A549 (cell line): ENCODE results near the gene TTLL11. TPM values are rescaled to one million over a fixed set of nuclear protein-coding genes. Genes with fewer than 3 reads are reported as not detected.

Experiments used
- ATAC-seq, 2 experiments: fragments of 200-7000 bp in 1 of 2; fragments of >200 bp in 1 of 2; cut with Nextera tagmentation in 1 of 2; cut with Tn5 transposase in 1 of 2; 3 replicates each; pipeline versions ENCODE4 v1.8.0 to v1.9.1; 2018 to 2020; ENCODE audit warnings: mild to moderate bottlenecking in 1 of 2, moderate library complexity in 1 of 2
- CTCF ChIA-PET: fragments of 300-600 bp; sonication (Branson Sonifier 250); formaldehyde crosslinking; extraction: SDS; loops from one replicate; lab custom pipeline; 2021; ENCODE audit warnings: antibody characterized with exemption, inconsistent platforms; lab: Yijun Ruan, JAX
- POLR2A ChIA-PET: fragments of 350-600 bp; formaldehyde crosslinking; extraction: SDS; loops from one replicate; lab custom pipeline; 2021; ENCODE audit warnings: antibody characterized with exemption, inconsistent platforms; lab: Yijun Ruan, JAX
- DNase-seq, 2 experiments: peaks; one replicate each; pipeline versions ENCODE4 v3.0.0 to v3.0.0-alpha.2; 2011 to 2016; ENCODE audit warnings: low read depth in 1 of 2, low spot score in 1 of 2
- FAIRE-seq: peaks from 2 replicates; lab custom pipeline; 2011; peaks lifted over from hg19 to GRCh38; lab: Jason Lieb, UNC
- H3K27ac ChIP-seq, 2 experiments: fragments of >200 bp; sonication (Bioruptor Twin); formaldehyde crosslinking; 3 replicates each; pipeline ENCODE4 v1.5.1; 2016 to 2017
- H3K4me1 ChIP-seq: fragments of >200 bp; sonication (Bioruptor Twin); formaldehyde crosslinking; 3 replicates; pipeline ENCODE4 v1.6.1; 2016
- H3K4me2 ChIP-seq: fragments of >200 bp; sonication (Bioruptor Twin); formaldehyde crosslinking; 3 replicates; pipeline ENCODE4 v1.6.1; 2016
- H3K4me3 ChIP-seq: fragments of >200 bp; sonication (Bioruptor Twin); formaldehyde crosslinking; 3 replicates; pipeline ENCODE4 v1.5.1; 2016
- H3K9me3 ChIP-seq: fragments of >200 bp; sonication (Bioruptor Twin); formaldehyde crosslinking; 3 replicates; pipeline ENCODE4 v1.6.1; 2016
- ATOH8 ChIP-seq: fragments of 250-450 bp; sonication (Bioruptor Pico); IDR thresholded peaks from 2 replicates; pipeline ENCODE4 v1.5.0; 2020; ENCODE audit warnings: low read depth, mild to moderate bottlenecking, moderate library complexity
- CBX2 ChIP-seq: fragments of 200-600 bp; sonication (generic); IDR thresholded peaks from 2 replicates; pipeline ENCODE4 v1.6.1; 2016; ENCODE audit warnings: low read depth, mild to moderate bottlenecking, borderline replicate concordance
- CHD4 ChIP-seq: fragments of 200-600 bp; sonication (generic); IDR thresholded peaks from 2 replicates; pipeline ENCODE4 v1.6.1; 2016; ENCODE audit warnings: antibody characterized with exemption, mild to moderate bottlenecking, borderline replicate concordance
- EHMT2 ChIP-seq: fragments of 200-600 bp; sonication (generic); IDR thresholded peaks from 2 replicates; pipeline ENCODE4 v1.6.1; 2016; ENCODE audit warnings: antibody characterized with exemption, low read depth, mild to moderate bottlenecking, moderate library complexity
- FOSB ChIP-seq: fragments of 250-450 bp; sonication (Bioruptor Pico); IDR thresholded peaks from 2 replicates; pipeline ENCODE4 v1.5.0; 2020; ENCODE audit warnings: mild to moderate bottlenecking, moderate library complexity
- HES2 ChIP-seq: fragments of >200 bp; sonication (Bioruptor Twin); formaldehyde crosslinking; IDR thresholded peaks from 2 replicates; pipeline ENCODE4 v1.6.1; 2016
- HEYL ChIP-seq: fragments of 250-450 bp; sonication (Bioruptor Pico); IDR thresholded peaks from 2 replicates; pipeline ENCODE4 v1.8.0; 2021; ENCODE audit warnings: mild to moderate bottlenecking, moderate library complexity
- HMGXB4 ChIP-seq: fragments of 250-450 bp; sonication (Bioruptor Pico); IDR thresholded peaks from 2 replicates; pipeline ENCODE4 v1.5.0; 2021; ENCODE audit warnings: mild to moderate bottlenecking, moderate library complexity, borderline replicate concordance
- KDM1A ChIP-seq: fragments of 200-600 bp; sonication (generic); IDR thresholded peaks from 2 replicates; pipeline ENCODE4 v1.6.1; 2016; ENCODE audit warnings: low read depth, mild to moderate bottlenecking
- KDM5A ChIP-seq: fragments of 200-600 bp; sonication (generic); IDR thresholded peaks from 2 replicates; pipeline ENCODE4 v1.6.1; 2016; ENCODE audit warnings: antibody characterized with exemption, mild to moderate bottlenecking
- NR3C1 ChIP-seq: fragments of >200 bp; sonication (Bioruptor Twin); formaldehyde crosslinking; IDR thresholded peaks from 3 replicates; pipeline ENCODE4 v1.6.1; 2017
- PBX3 ChIP-seq: IDR thresholded peaks from 2 replicates; pipeline ENCODE4 v1.6.1; 2012
- POLR2A ChIP-seq: IDR thresholded peaks from 2 replicates; pipeline ENCODE4 v1.6.1; 2012; ENCODE audit warnings: mild to moderate bottlenecking, low read length
- RAD21 ChIP-seq, 2 experiments: fragments of >200 bp in 1 of 2; sonication (Bioruptor Twin) in 1 of 2; formaldehyde crosslinking in 1 of 2; IDR thresholded peaks in 1 of 2; conservative IDR thresholded peaks in 1 of 2; 2 replicates in 1 of 2; 3 replicates in 1 of 2; pipeline ENCODE4 v1.6.1; 2012 to 2018; ENCODE audit warnings: inconsistent platforms in 1 of 2
- RARB ChIP-seq: fragments of 250-450 bp; sonication (Bioruptor Pico); IDR thresholded peaks from 2 replicates; pipeline ENCODE4 v1.8.0; 2021; ENCODE audit warnings: mild to moderate bottlenecking, moderate library complexity
- RCOR1 ChIP-seq: fragments of 150-350 bp; IDR thresholded peaks from 2 replicates; pipeline ENCODE4 v1.6.1; 2014; ENCODE audit warnings: antibody characterized with exemption, low read length, low read depth
- REST ChIP-seq: fragments of 200-600 bp; sonication (generic); IDR thresholded peaks from 2 replicates; pipeline ENCODE4 v1.6.1; 2016; ENCODE audit warnings: antibody characterized with exemption, mild to moderate bottlenecking, moderate library complexity
- TFCP2L1 ChIP-seq: fragments of 250-450 bp; sonication (Bioruptor Pico); IDR thresholded peaks from 2 replicates; pipeline ENCODE4 v1.5.0; 2021; ENCODE audit warnings: mild to moderate bottlenecking
- ZNF302 ChIP-seq: fragments of 250-450 bp; sonication (Bioruptor Pico); IDR thresholded peaks from 2 replicates; pipeline ENCODE4 v1.9.0; 2021; ENCODE audit warnings: inconsistent platforms, mild to moderate bottlenecking, moderate library complexity
- WGBS: methylation state at CpG from one replicate; pipeline ENCODE4 v1.1.6; 2017; ENCODE audit errors: missing lambda C conversion rate; 5-methylcytosine and 5-hydroxymethylcytosine counted together
- polyA plus RNA-seq, 4 experiments: library from polyadenylated mRNA; depleted of rRNA in 3 of 4; stranded (reverse); fragments of >200 nt; fragmentation: RNase III in 1 of 4; extraction: RNeasy Plus Mini Kit Qiagen cat#74134 plus additional on column Dnase treatment in 1 of 4; gene quantifications; 2 replicates in 3 of 4; 3 replicates in 1 of 4; pipeline ENCODE4 v1.2.3, GENCODE V29; 2011 to 2017
- TF ChIP-seq, protein P1 (sequence below): fragments of 150-350 bp; IDR thresholded peaks from 2 replicates; pipeline ENCODE4 v1.6.1; 2014; ENCODE audit warnings: low read depth, mild to moderate bottlenecking, low read length

TTLL11 gene
- polyA plus RNA-seq, 2 of the 4 experiments (the other 2 are of a cell fraction) = 1.8 to 2.6 TPM

- no peak for TF ChIP-seq PBX3
- no peak for TF ChIP-seq FOSB (CRISPR knock-in tag)
Measured at GRCh38 chr9:121774715-121775613, 318.1 kb downstream of the TTLL11 start (continued).

DNA sequence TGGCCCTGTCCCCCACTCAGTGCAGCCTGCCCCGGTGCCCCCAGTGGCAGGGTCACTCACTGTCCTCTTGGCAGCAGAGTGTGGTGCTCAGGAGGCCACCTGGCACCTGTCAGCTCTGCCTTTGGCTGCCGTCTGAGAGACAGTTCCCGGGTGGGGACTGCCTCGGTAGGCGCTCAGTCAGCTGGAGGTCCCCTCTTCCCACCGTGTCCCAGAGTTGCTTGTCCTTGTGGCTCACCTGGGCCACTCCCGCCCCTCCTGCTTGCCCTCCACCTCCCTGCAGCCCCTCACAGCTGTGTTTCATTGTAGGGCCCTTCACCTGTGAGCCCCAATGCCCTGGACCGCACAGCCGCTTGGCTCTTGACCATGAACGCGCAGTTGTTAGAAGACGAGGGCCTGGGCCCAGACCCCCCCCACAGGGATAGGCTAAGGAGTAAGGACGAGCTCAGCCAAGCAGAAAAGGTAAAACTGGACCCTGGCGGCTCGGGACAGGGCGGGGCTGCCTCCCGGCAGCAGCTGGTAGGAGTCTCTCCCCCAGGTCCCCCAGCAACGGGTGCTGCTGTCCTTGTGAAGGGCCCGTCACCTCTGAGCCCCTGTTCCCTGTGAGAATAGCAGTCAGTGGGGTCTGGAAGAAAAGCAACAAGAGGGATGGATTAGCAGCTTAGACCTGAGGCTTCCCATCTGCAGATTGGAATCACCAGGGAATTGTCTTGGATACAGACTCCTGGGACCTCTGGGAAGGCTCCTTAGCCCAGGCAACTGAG, 319.0 kb downstream of the TTLL11 start:
- Histone ChIP-seq H3K4me3 (no peak overlapping the region), H3K4me1 (no peaks in the 10 kb centered on the region), H3K9me3 (0 out of 3 replicates have a peak, but pooled peaks cover 2% of the 10 kb centered on the region), H3K27ac (no peak overlapping the region), H3K4me2 (no peak overlapping the region)
- no peak for DNase-seq
- ChIA-PET CTCF (interaction anchor here (1.3 to 1.8 kb wide), 4 partner anchors 9 to 173 kb away, joined by 3 to 5 read pairs (median 4); no protein-coding TSS in a partner anchor), POLR2A (no interaction called here)
- no peak; a peak in 2 of 6 replicates for ATAC-seq
- WGBS = 96% methylated on average over 16 of the region's 19 CpGs
- FAIRE-seq = no peak
- TF ChIP-seq ATOH8 (CRISPR knock-in tag) (no peak), RCOR1 (no peak), NR3C1 (no peak), CHD4 (no peak), KDM1A (no peak), EHMT2 (no peak), RAD21 (conservative IDR thresholded peaks at IDR 0.05 in 1 of 2, IDR thresholded peaks at IDR 0.05 in 1 of 2) (no peak), TFCP2L1 (CRISPR knock-in tag) (no peak), HEYL (CRISPR knock-in tag) (no peak), ZNF302 (no peak), CBX2 (no peak), KDM5A (no peak), HES2 (no peak), HMGXB4 (CRISPR knock-in tag) (no peak), POLR2A (no peak), REST (no peak), RARB (CRISPR knock-in tag) (no peak)
- TF ChIP-seq, protein P1, sequence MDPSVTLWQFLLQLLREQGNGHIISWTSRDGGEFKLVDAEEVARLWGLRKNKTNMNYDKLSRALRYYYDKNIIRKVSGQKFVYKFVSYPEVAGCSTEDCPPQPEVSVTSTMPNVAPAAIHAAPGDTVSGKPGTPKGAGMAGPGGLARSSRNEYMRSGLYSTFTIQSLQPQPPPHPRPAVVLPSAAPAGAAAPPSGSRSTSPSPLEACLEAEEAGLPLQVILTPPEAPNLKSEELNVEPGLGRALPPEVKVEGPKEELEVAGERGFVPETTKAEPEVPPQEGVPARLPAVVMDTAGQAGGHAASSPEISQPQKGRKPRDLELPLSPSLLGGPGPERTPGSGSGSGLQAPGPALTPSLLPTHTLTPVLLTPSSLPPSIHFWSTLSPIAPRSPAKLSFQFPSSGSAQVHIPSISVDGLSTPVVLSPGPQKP = no peak
